GM19397 (cell line): ENCODE data around the gene NLRP4.
"Not testable (repeated sequence)": the region's sequence is repeated elsewhere in the genome, so short reads cannot be mapped to it uniquely, and the experiment has no call there.

Source experiments
- ATAC-seq: cut with Tn5 transposase; IDR thresholded peaks from one replicate; pipeline ENCODE4 v1.9.1; 2021; ENCODE audit warnings: mild to moderate bottlenecking, moderate library complexity; ENCODE audit not compliant: unreplicated experiment

Gene NLRP4

DNA sequence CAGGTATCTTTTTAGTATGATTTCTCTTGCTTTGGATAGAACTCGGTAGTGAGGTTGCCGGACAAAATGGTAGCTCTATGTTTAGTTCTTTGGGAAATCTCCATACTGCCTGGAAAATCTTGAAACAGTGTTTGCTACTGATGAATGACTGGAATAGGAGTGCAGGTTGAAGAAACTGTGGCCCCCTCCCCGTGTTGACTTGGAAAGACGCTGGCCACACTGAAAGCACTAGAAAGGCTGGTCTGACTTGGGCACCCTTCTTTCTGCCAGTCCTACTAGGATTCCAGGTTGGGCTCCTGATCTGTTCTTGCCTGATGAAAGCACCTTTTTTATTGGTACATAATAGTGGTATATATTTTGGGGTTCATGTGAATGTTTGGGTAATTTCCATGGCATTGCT, 46.3 kb downstream of the NLRP4 start:
- ATAC-seq, result no peak

DNA sequence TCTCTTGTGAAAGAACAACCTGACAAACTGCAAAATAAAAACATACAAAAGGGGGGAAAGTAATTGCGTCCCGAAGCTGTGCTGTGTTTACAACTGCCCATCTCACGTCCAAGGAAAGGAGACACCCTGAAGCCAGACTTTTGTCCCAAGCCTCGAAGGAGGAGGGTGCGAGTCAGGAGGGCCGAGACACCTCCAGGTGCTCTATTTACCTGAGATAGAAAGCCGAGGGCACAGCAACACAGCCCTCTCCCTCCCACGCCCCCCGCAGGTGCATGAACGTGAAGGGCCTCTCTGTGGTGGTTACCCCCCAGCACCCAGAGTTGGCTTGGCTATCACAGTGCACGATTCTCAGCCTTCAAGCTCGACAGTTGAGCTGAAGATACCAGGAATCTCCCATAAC, 62.6 kb downstream of the NLRP4 start:
- ATAC-seq, result no peak

- ATAC-seq, result no peak
Observed at GRCh38 chr19:55901369-55902079, 65.2 kb downstream of the NLRP4 start.

GRCh38 chr19:55902080-55902751, 65.9 kb downstream of the NLRP4 start:
- no peak for ATAC-seq

DNA sequence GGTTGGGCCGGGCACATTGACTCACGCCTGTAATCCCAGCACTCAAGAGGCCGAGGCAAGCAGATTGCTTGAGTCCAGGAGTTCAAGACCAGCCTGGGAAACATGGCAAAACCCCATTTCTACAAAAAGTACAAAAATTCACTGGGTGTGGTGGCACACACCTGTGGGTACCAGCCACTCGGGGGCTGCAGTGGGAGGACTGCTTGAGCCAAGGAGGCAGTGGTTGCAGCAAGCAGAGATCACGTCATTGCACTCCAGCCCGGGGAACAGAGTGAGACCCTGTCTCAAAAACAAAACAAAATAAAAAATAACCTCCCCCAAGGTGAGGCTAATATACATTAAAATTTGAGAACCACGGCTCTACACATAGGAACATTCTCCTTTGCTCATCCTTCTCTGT, 70.9 kb downstream of the NLRP4 start:
- ATAC-seq, result no peak

DNA sequence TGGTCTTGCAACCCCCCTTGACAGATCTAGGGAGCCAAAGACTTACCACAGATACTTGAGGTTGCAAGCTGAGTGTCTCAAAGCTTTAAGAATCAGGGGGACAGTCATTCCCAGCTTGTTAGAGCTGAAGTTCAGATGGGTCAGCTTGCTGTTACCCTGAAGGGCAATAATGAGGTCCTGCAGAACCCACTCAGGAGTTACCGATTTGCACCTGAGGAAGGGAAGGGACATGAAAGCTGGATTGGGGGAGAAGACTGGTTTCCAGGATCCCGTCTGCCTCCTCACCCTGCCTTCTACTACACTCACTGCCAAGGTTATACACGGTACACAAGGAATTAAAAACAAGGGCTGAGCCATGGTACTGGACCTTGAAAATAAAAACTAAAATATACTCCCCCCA, 71.4 kb downstream of the NLRP4 start:
- ATAC-seq, result no peak

DNA sequence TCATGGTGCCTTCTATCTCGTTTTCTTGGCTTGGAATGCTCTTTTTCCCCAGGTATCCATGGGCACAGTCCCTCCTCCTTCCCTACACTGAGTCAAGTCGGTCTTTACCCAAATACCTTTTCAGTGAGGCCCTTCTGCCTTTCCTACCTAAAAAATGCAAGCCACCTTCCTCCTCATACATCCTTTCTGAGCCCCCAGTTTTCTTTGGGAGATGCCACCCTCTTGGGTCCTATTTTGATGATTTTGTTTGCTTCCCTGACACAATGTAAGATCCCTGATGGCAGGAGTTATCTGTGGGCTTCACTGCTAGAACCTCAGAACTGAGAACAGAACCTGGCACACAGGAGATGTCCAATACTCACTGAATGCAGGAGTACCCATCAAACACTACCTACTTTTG, 73.5 kb downstream of the NLRP4 start:
- no peak for ATAC-seq

GRCh38 chr19:55912916-55913315, 76.6 kb downstream of the NLRP4 start:
- ATAC-seq, result no peak

DNA sequence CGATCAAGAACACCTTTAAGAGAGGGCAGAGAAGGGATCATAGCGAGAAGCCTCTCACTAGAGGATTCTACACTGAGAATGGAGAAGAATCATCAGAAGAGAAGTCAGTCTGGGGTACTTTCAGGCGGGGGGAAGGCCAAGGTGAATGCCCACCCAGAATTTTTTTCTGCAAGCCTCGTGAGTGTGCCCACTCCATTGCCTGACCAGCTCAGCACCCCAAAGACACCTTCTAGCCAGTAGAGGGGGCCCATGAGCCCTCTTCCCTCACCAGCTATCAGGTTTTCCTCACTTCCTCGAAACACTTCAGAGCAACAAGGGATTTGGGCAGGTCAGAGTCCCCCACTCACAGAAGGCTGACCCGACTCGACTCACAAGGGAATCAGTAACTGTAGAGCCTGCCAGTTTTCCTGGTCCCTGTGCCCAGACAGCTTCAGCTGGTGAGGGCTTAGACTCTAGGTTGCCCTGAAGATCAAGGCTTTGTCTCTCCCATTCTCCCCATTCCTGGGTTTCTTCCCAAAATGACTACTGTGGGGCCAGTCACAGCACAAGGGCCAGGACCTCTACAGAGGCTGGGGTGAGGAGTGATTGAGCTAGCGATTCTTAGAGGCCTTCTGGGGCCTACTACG, 77.4 kb downstream of the NLRP4 start:
- no peak for ATAC-seq

GRCh38 chr19:55923556-55923955, 87.2 kb downstream of the NLRP4 start:
- no peak for ATAC-seq

- ATAC-seq, result no peak
Observed at GRCh38 chr19:55927991-55928390, 91.7 kb downstream of the NLRP4 start.

- ATAC-seq, result not testable (repeated sequence)
Observed at GRCh38 chr19:55929258-55929657, 92.9 kb downstream of the NLRP4 start.

DNA sequence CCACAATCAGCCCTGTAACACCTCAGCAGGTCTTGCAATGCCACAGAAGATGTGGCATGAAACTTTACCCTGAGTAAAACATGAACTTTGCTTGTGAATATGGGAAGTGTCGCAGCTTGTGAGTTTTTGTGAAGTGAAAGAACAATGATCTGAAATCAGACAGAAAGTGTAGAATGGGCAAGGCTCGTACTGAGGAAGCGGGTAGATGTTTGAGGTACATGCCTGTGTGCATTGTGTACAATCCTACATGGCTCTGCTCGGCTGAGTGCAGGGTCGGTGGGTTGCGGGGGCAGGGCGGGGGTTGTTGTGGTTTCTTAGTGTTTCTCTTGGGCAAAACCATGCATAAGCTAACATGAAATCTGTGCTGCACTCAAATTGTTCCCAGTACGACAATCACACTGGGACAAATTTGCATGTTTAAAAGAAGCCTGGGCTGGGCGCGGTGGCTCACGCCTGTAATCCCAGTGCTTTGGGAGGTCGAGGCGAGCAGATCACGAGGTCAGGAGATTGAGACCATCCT, 94.7 kb downstream of the NLRP4 start:
- ATAC-seq, result no peak
